WI38 (cell line): ENCODE results near the gene TOP3A.
A peak's percentile ranks its signal among the peaks of the same experiment; 100 is the strongest.

Source experiments
- H3K4me3 ChIP-seq: 2 replicates; pipeline ENCODE4 v1.5.1; 2011; ENCODE audit warnings: low read depth, mild to moderate bottlenecking, control low read depth, low read length
- TF ChIP-seq, protein P1 (sequence below): IDR thresholded peaks from 2 replicates; pipeline ENCODE4 v1.5.1; 2012; ENCODE audit warnings: low read depth, mild to moderate bottlenecking, control low read depth, low read length

The TOP3A gene, protein sequence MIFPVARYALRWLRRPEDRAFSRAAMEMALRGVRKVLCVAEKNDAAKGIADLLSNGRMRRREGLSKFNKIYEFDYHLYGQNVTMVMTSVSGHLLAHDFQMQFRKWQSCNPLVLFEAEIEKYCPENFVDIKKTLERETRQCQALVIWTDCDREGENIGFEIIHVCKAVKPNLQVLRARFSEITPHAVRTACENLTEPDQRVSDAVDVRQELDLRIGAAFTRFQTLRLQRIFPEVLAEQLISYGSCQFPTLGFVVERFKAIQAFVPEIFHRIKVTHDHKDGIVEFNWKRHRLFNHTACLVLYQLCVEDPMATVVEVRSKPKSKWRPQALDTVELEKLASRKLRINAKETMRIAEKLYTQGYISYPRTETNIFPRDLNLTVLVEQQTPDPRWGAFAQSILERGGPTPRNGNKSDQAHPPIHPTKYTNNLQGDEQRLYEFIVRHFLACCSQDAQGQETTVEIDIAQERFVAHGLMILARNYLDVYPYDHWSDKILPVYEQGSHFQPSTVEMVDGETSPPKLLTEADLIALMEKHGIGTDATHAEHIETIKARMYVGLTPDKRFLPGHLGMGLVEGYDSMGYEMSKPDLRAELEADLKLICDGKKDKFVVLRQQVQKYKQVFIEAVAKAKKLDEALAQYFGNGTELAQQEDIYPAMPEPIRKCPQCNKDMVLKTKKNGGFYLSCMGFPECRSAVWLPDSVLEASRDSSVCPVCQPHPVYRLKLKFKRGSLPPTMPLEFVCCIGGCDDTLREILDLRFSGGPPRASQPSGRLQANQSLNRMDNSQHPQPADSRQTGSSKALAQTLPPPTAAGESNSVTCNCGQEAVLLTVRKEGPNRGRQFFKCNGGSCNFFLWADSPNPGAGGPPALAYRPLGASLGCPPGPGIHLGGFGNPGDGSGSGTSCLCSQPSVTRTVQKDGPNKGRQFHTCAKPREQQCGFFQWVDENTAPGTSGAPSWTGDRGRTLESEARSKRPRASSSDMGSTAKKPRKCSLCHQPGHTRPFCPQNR

DNA sequence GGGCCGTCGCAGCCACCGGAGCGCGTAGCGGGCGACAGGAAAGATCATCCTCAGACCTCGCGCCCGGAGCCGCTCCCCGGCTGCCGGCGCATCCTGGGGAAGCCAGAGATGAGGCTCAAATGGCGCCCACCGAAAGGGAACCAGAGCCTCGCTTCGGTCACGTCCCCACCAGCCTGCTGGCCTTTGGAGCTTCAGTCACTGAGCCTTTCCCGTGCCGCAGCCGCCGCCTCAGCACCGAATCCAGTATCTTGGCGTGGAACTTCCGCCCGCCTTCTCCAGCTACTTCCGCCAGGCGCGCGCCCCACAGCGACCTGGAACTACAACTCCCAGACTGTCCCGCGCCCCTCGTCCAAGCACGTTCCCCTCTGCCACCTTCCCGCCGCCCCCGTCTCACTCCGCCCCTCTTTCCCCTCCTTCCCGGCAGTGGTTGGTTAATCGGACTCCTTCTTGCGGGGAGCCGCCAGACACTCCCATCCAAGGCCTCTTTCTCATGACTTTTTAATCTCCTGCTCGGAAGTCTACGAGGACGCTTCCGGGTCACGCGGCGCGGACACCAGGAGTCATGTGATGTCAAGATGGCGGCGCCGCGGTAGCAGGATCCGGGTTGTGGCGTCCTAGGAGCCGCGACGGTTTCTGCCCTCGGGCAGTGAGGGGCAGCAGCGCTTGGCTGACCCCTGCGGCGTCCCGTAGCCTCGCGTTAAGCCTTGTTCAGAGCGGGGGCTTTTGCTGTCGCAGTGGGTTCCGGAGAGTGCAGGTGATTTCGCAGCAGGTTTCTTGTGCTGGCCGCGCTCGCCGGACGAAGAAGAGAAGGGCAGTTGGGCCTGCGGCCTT is at the start of gene TOP3A, which contains the start of gene SMCR8:
Gene TOP3A, minus strand, starts transcription at position 264 of the 831 bp plus-strand sequence. Its CDS starts 216 bp downstream, at position 48.
Gene SMCR8, plus strand, starts transcription at position 563 of the 831 bp plus-strand sequence. CDS start 497 bp downstream, outside the sequence.
- peak within 1 kb of the TSS; percentile 78 for H3K4me3 ChIP-seq
- TF ChIP-seq, protein P1, sequence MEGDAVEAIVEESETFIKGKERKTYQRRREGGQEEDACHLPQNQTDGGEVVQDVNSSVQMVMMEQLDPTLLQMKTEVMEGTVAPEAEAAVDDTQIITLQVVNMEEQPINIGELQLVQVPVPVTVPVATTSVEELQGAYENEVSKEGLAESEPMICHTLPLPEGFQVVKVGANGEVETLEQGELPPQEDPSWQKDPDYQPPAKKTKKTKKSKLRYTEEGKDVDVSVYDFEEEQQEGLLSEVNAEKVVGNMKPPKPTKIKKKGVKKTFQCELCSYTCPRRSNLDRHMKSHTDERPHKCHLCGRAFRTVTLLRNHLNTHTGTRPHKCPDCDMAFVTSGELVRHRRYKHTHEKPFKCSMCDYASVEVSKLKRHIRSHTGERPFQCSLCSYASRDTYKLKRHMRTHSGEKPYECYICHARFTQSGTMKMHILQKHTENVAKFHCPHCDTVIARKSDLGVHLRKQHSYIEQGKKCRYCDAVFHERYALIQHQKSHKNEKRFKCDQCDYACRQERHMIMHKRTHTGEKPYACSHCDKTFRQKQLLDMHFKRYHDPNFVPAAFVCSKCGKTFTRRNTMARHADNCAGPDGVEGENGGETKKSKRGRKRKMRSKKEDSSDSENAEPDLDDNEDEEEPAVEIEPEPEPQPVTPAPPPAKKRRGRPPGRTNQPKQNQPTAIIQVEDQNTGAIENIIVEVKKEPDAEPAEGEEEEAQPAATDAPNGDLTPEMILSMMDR = no peak

DNA sequence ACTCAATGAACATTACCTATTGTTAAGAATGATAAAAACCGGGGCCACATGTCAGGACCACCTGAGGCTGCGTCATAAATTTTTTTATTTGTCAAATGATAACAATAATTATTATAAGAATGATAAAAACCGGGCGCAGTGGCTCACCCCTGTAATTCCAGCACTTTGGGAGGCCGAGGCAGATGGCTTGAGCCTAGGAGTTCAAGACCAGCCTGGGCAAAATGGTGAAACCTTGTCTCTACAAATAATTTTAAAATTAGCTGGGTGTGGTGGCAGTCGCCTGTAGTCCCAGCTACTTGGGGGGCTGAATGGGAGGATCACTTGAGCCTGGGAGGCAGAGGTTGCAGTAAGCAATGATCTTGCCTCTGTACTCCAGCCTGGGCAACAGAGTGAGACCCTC is 49.4 kb upstream of the TOP3A start:
- H3K4me3 ChIP-seq = no peak overlapping the region
- TF ChIP-seq, protein P1 = no peak

- TF ChIP-seq, protein P1 = no peak
- H3K4me3 ChIP-seq = peak within 1 kb of the TSS; percentile 78
Observed at GRCh38 chr17:18363101-18364049, 48.6 kb upstream of the TOP3A start, which contains the start of gene SHMT1. Gene SHMT1, minus strand, starts transcription at chr17:18363550. Its CDS starts 7,569 bp downstream, at chr17:18355981.

DNA sequence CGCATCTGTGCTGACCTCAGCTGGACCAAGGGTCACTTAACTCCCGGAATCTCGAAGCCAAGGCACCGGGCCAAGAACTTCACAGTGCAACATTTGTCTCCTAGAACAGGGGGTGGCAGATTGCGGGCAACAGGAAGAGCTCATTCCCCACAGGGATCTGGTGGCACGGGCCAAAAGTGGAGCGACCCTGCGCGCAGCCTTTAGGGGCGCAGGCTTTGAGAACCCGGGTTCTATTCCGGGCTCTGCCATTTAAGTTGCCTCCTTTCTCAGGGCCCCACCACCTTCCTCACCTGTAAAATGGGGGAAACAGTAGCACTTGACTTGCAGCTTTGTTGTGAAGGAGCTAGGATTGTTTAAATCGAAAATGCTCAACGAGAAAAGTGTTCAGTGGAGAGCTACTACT is 47.9 kb upstream of the TOP3A start:
- peak overlapping the region; percentile 78 for H3K4me3 ChIP-seq
- TF ChIP-seq, protein P1 = no peak

DNA sequence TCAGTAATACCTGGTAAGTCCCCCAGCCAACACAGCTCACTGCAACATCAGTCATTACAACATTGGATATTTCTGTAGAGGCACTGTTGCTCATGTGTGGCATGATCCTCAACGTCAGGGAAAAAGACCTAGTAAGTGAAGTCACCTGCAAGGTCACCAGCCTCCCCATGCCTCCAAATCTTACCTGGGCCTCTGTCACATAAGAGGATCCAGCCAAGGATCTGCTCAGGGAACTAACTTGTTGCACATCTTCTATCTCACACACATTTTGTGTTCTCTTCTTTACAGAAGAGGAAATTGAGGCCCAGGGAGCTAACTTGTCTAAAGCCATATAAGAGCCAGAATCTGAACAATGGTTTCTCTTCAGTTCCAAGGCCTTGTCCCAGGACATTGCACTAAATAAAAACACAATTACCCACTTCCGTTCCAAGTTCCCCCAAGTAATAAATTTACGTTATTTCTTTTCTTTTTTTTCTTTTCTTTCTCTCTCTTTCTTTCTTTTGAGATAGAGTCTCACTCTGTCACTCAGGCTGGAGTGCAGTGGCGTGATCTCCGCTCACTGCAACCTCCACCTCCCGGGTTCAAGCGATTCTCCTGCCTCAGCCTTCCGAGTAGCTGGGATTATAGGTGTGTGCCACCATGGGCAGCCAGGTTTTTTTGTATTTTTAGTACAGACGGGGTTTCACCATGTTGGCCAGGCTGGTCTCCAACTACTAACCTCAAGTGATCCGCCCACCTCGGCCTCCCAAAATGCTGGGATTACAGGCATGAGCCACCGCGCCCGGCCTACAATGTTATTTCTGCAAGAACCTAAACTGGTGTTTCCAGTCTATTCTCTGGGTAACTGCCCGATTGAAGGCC is 47.3 kb upstream of the TOP3A start:
- TF ChIP-seq, protein P1 = no peak
- peak overlapping the region; percentile 78 for H3K4me3 ChIP-seq
